SK-N-SH (cell line): ENCODE measurements around the gene GLS.

ENCODE experiments used
- CHD2 ChIP-seq: fragments of 150-350 bp; IDR thresholded peaks from 2 replicates; pipeline ENCODE4 v1.6.1; 2018; ENCODE audit warnings: low read length; ENCODE audit not compliant: partially characterized antibody
- CTCF ChIP-seq: fragments of 200-600 bp; sonication (generic); IDR thresholded peaks from 2 replicates; pipeline ENCODE4 v1.6.1; 2017; ENCODE audit warnings: antibody characterized with exemption, mild to moderate bottlenecking, moderate library complexity
- ELF1 ChIP-seq: IDR thresholded peaks from 2 replicates; pipeline ENCODE4 v1.4.0; 2012
- EP300 ChIP-seq, 2 experiments: IDR thresholded peaks; 2 replicates each; pipeline versions ENCODE4 v1.4.0 to v1.6.1; 2012; ENCODE audit warnings: borderline replicate concordance in 1 of 2, low read depth in 1 of 2, low read length in 1 of 2
- JUND ChIP-seq: IDR thresholded peaks from 2 replicates; pipeline ENCODE4 v1.4.0; 2012
- MAX ChIP-seq: IDR thresholded peaks from 2 replicates; pipeline ENCODE4 v1.4.0; 2012; ENCODE audit warnings: low read depth
- MXI1 ChIP-seq: IDR thresholded peaks from 2 replicates; pipeline ENCODE4 v1.6.1; 2012; ENCODE audit warnings: mild to moderate bottlenecking, low read depth, low read length, improper control_type of control experiment
- PBX3 ChIP-seq: IDR thresholded peaks from 2 replicates; pipeline ENCODE4; 2012
- RAD21 ChIP-seq: IDR thresholded peaks from 2 replicates; pipeline ENCODE4 v1.6.1; 2012; ENCODE audit warnings: mild to moderate bottlenecking, low read length
- RCOR1 ChIP-seq: fragments of 150-350 bp; IDR thresholded peaks from 2 replicates; pipeline ENCODE4 v1.6.1; 2017; ENCODE audit warnings: antibody characterized with exemption, low read length
- RFX5 ChIP-seq: IDR thresholded peaks from 2 replicates; pipeline ENCODE4 v1.6.1; 2012; ENCODE audit warnings: mild to moderate bottlenecking, improper control_type of control experiment, low read length
- SMC3 ChIP-seq: IDR thresholded peaks from 2 replicates; pipeline ENCODE4 v1.6.1; 2012; ENCODE audit warnings: low read depth, low read length, improper control_type of control experiment
- USF1 ChIP-seq: IDR thresholded peaks from 2 replicates; pipeline ENCODE4 v1.4.0; 2012; ENCODE audit warnings: low read depth, borderline replicate concordance
- YY1 ChIP-seq: IDR thresholded peaks from 2 replicates; pipeline ENCODE4 v1.4.0; 2012; ENCODE audit warnings: low read depth, mild to moderate bottlenecking

- no peak for TF ChIP-seq MAX
- TF ChIP-seq JUND = no peak
- TF ChIP-seq PBX3 = no peak
- TF ChIP-seq RAD21 = no peak
- TF ChIP-seq CTCF = no peak
- TF ChIP-seq YY1 = no peak
- TF ChIP-seq MXI1 = no peak
- TF ChIP-seq USF1 = no peak
- no peak for TF ChIP-seq ELF1
- TF ChIP-seq CHD2 = no peak
- TF ChIP-seq EP300 (IDR thresholded peaks at IDR 0.05; ENCODE audit: borderline replicate concordance in 1 of 2, low read depth in 1 of 2, low read length in 1 of 2) = no peak
- TF ChIP-seq RCOR1 = no peak
- TF ChIP-seq RFX5 = no peak
- no peak for TF ChIP-seq SMC3
These were observed 27.9 kb downstream of the GLS start for GRCh38 chr2:190908532-190908931.
